ENCODE results near the gene BCDIN3D. TPM values are rescaled to one million over a fixed set of nuclear protein-coding genes. Genes with fewer than 3 reads are reported as not detected.

BCDIN3D gene
- total and polyA plus RNA-seq, 2 of the 8 experiments (the other 6 are each of a cell fraction or from before 2014, with no cell fraction given), result 1.6 to 2.4 TPM

DNA sequence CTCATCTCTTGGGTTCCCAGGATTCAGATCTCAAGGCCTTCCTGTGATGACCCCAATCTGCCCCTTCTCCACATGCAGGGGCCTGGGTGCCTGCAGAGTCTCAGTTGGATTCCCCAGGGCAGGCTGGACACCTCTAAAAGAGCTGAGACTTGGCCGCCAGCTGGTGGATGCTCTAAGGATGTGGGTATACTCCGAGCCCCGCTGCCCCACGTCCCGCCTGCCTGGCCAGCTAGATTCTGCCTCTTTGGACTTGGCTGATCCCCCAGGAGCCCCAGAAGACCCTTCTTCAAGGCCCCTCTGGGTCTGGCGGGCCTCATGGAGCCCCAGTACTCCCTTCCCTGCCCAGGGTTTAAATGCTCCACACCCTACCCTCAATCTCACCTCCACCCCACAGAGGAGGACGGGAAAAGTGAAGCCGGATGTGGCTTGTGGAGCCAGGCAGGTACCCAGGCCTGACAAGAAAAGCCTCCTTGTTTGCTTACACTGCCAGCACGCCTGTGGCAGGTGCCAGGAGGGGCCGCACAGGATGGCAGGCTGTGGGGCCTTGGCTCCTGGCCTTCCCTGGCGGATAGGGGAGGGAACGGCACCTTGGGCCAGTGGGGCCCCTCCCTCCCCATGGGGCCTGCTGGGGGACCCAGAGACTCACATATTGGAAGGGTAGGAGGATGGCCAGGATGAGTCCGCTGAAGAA lies 45.7 kb upstream of the BCDIN3D start:
- H3K18ac ChIP-seq (ENCODE audit: extremely low read depth, low read length), result no peak overlapping the region
- H2BK15ac ChIP-seq (ENCODE audit: low read length), result no peak overlapping the region
- peak overlapping the region; percentile 10 for H4K91ac ChIP-seq (replicated peaks; ENCODE audit: insufficient read length, low read length)
- no peak overlapping the region for H2AFZ ChIP-seq (ENCODE audit: low read length)
- ChIA-PET POLR2A (ENCODE audit: partially characterized antibody) (interaction anchor here (2.0 kb wide), 1 partner anchor 12 kb away, joined by 8 read pairs; no protein-coding TSS in a partner anchor), CTCF (ENCODE audit: partially characterized antibody) (interaction anchor here (0.6 to 4.3 kb wide), 11 partner anchors 13 to 188 kb away, joined by 3 to 16 read pairs (median 4); no protein-coding TSS in a partner anchor)
- no peaks in the 10 kb centered on the region; the same call in 1 of the 2 replicates for H3K79me1 ChIP-seq (ENCODE audit: low read depth, low read length)
- H3K79me2 ChIP-seq (ENCODE audit: control insufficient read depth in 1 of 2, insufficient read depth in 2 of 2, low read length in 2 of 2), result no peaks in the 10 kb centered on the region
- H3K9me3 ChIP-seq (ENCODE audit: insufficient read depth in 2 of 2, low read depth in 1 of 2, low read length in 1 of 2), result no peaks in the 10 kb centered on the region
- H4K20me1 ChIP-seq (replicated peaks in 1 of 2; ENCODE audit: control insufficient read depth in 1 of 2, insufficient read depth in 2 of 2, low read length in 2 of 2), result no peaks in the 10 kb centered on the region
- no peak overlapping the region for H3K14ac ChIP-seq (ENCODE audit: insufficient read length)
- H4K5ac ChIP-seq (ENCODE audit: insufficient read length, low read depth, low read length), result no peak overlapping the region
- H2BK5ac ChIP-seq (ENCODE audit: low read depth, low read length), result no peak overlapping the region
- no peak overlapping the region for H3K23ac ChIP-seq (ENCODE audit: insufficient read length)
- no peak overlapping the region for H3K56ac ChIP-seq (replicated peaks; ENCODE audit: insufficient read length, low read depth, low read length)
- no peak overlapping the region for H2BK20ac ChIP-seq (ENCODE audit: low read length)
- DNase-seq (ENCODE audit: low read depth in 1 of 2, low spot score in 2 of 2) (no peak), FAIRE-seq (no peak)
- no peak overlapping the region for H2BK12ac ChIP-seq (ENCODE audit: low read depth, low read length)
- no peaks in the 10 kb centered on the region; the same call in 1 of the 2 replicates for H3K23me2 ChIP-seq (ENCODE audit: low read depth, low read length)
- WGBS, 2 experiments (ENCODE audit: extremely low coverage in 1 of 2, insufficient coverage in 1 of 2, insufficient read length in 1 of 2, insufficient replicate concordance in 2 of 2, low coverage in 1 of 2, low lambda C conversion rate in 2 of 2, missing lambda C conversion rate in 1 of 2), result 87% methylated on average over 13 of the region's 13 CpGs; no CpG with 5 or more reads in 1 of the 2 experiments
- H3K4ac ChIP-seq (replicated peaks; ENCODE audit: insufficient read length, low read depth, low read length), result no peak overlapping the region
- no peak overlapping the region for H4K8ac ChIP-seq (ENCODE audit: extremely low read depth, insufficient read depth, low read length)
- H3K27me3 ChIP-seq (replicated peaks in 1 of 4; ENCODE audit: control insufficient read depth in 3 of 4, extremely low read depth in 1 of 4, insufficient read depth in 3 of 4, low read length in 3 of 4), result no peaks in the 10 kb centered on the region
- H3K4me3 ChIP-seq (ENCODE audit: extremely low read depth in 1 of 4, insufficient read depth in 2 of 4, low read depth in 3 of 4, low read length in 4 of 4), result no peak overlapping the region
- H3K27ac ChIP-seq (ENCODE audit: low read depth, low read length), result no peak overlapping the region
- peaks cover 0 to 16% (median 6%) of the 10 kb centered on the region in 4 experiments; a peak in 6 of 7 replicates for H3K4me1 ChIP-seq (replicated peaks in 1 of 4; ENCODE audit: control insufficient read depth in 3 of 4, insufficient read depth in 4 of 4, low read length in 3 of 4)
- H3K4me2 ChIP-seq (ENCODE audit: insufficient read depth in 1 of 2, low read depth in 2 of 2, low read length in 2 of 2), result no peak overlapping the region
- no peaks in the 10 kb centered on the region for H3K36me3 ChIP-seq (ENCODE audit: control insufficient read depth in 2 of 4, insufficient read depth in 4 of 4, low read length in 3 of 4)
- no peak overlapping the region for H2BK120ac ChIP-seq (replicated peaks; ENCODE audit: low read depth, low read length)
- no peak overlapping the region for H2AK5ac ChIP-seq (ENCODE audit: low read depth, low read length)
- no peak overlapping the region for H3K9ac ChIP-seq (replicated peaks in 1 of 4; ENCODE audit: extremely low read depth in 1 of 4, low read depth in 3 of 4, low read length in 3 of 4)
- TF ChIP-seq SRF (IDR thresholded peaks at IDR 0.05; ENCODE audit: low read depth, low read length), result no peak
- TF ChIP-seq TCF12 (IDR thresholded peaks at IDR 0.05; ENCODE audit: low read depth, low read length), result no peak
- TF ChIP-seq MAFK (IDR thresholded peaks at IDR 0.05; ENCODE audit: low read depth, low read length), result no peak
- TF ChIP-seq, protein P1, sequence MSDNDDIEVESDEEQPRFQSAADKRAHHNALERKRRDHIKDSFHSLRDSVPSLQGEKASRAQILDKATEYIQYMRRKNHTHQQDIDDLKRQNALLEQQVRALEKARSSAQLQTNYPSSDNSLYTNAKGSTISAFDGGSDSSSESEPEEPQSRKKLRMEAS (IDR thresholded peaks at IDR 0.05), result no peak
- no peak for TF ChIP-seq TBP (IDR thresholded peaks at IDR 0.05; ENCODE audit: low read depth, low read length)
- TF ChIP-seq, protein P2, sequence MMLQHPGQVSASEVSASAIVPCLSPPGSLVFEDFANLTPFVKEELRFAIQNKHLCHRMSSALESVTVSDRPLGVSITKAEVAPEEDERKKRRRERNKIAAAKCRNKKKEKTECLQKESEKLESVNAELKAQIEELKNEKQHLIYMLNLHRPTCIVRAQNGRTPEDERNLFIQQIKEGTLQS (IDR thresholded peaks at IDR 0.05; ENCODE audit: insufficient read depth, low read depth, low read length), result no peak
- no peak for TF ChIP-seq BACH1 (IDR thresholded peaks at IDR 0.05; ENCODE audit: low read length)
- TF ChIP-seq GTF2F1 (IDR thresholded peaks at IDR 0.05; ENCODE audit: borderline replicate concordance, low read depth, low read length), result no peak
- no peak for TF ChIP-seq SIRT6 (IDR thresholded peaks at IDR 0.05; ENCODE audit: low read length)
- TF ChIP-seq POLR2AphosphoS5 (IDR thresholded peaks at IDR 0.05; ENCODE audit: low read depth, low read length), result no peak
- TF ChIP-seq EP300 (IDR thresholded peaks at IDR 0.05; ENCODE audit: borderline replicate concordance in 1 of 2, low read depth in 2 of 2, low read length in 2 of 2), result no peak

All from H1 (cell line).